HG02852 (cell line): ENCODE measurements around the gene SCYGR3.
A peak's percentile ranks its signal among the peaks of the same experiment; 100 is the strongest.

ENCODE experiments used
- ATAC-seq: cut with Tn5 transposase; IDR thresholded peaks from one replicate; pipeline ENCODE4 v1.9.1; 2021; ENCODE audit warnings: mild to moderate bottlenecking, moderate library complexity; ENCODE audit not compliant: unreplicated experiment

SCYGR3 gene, protein sequence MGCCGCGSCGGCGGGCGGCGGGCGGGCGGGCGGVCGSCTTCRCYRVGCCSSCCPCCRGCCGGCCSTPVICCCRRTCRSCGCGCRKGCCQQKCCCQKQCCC

DNA sequence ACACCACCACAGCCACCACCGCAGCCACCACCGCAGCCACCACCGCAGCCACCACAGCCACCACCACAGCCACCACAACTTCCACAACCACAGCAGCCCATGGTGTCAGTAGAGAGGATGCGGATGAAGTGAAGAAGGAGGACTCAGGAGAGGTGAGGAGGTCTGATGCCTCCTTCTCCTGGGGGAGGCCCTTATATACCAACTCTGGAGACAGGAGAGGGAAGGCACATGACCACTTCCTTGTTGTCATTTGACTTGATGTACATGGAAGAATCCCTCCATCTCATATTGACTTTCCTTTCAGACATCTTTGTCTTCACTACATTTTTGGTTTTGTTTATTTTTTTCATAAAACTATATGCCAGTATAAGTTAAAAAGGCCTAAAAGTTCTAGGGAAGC is at the start of gene SCYGR3:
Gene SCYGR3 (minus strand): TSS at position 101 of the 400 bp plus-strand sequence. CDS start 0 bp downstream, at position 101.
- ATAC-seq = no peak

DNA sequence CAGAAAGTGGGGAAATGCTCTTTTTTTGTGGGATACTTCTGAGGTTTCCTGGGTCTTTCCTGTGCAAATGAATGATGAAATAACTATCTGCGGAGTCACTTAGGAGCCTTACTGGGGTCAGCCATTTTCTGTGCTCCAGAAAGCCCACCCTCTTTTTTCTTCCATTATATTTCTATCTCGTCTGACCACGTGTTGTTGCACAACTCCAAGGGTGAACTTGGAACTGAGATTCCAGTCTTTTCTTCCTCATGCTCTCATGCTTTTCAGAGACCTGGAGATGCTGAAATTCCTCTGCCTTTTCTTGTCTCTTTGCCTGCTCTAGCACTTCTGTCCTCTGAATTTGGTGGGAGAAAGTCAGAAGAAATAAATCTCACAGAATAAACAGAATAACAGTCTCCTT is 47.2 kb upstream of the SCYGR3 start:
- ATAC-seq = no peak

DNA sequence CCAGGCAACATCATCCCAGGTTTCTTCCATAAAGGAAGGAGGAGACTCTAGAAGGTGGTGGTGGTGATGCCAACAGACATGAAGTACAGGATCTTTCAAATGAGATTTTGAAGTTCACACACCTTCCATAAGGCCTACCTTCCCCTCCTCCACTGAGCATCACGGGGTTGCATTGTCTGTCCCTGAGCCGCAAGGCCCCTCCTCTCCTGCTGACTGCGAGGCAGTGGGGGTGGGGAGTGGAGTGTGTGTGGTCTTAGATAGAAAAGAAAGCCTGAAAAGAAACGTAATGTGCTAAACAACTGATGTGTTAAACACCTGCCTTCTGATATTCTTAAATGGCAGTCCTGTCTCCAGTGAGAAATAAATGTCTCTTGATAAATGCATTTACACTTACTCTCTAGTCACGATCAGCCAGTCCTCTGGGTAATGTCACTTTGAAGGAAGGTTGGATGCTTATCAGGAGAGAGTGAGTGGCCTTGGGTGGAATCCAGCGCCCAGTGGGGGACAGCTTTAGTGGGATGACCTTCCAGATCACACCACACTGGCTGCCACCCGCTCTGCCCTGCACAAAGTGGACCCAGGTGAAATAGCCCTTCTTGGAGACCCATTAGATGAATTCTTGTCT is 46.5 kb upstream of the SCYGR3 start:
- ATAC-seq = no peak

DNA sequence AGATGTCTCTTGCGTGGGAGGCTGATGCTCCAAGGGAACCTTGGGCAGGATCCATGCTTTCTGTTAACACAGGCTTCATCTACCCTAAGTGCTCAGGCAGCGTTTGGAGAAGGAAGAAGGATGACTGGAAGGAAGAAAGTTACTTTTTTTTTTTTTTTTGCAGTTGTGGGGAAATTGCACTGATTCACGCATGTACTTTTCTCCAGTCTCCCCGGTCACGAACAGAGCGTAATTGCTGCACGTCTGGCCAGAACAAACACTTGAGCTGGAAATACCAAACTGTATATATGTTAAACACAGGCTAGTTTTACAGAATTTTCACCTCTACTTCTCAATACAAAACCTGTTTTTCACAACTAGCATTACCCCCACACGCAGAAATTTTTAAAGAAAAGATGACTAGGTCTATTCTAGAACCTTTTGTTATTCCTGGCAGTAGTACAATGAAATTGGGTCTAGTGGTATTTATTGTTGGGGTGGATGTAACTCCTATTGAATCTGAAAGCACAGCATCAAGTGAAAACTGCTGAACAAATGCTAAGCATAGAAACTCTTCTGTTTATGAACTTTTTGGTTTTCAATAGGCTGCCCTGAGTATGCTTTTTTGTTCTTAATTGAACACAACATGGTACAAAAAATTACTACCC is 42.7 kb upstream of the SCYGR3 start:
- no peak for ATAC-seq

DNA sequence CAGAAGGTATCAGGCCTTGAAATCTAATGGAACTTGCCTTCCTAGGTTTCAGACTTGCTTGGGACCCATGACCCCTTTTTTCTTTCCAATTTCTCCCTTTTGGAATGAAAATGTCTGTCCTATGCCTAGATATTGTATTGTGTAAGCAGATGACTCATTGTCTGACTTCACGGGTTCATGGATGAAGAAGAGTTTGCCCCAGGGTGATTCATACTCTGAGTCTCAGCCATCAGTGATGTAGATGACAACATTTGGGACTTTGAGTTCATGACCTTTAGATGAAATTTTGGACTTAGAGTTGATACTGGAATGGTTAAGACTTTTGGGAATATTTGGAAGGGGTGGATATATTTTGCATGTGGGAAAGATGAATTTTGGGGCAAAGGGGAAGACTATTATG is 40.8 kb upstream of the SCYGR3 start:
- ATAC-seq = no peak

DNA sequence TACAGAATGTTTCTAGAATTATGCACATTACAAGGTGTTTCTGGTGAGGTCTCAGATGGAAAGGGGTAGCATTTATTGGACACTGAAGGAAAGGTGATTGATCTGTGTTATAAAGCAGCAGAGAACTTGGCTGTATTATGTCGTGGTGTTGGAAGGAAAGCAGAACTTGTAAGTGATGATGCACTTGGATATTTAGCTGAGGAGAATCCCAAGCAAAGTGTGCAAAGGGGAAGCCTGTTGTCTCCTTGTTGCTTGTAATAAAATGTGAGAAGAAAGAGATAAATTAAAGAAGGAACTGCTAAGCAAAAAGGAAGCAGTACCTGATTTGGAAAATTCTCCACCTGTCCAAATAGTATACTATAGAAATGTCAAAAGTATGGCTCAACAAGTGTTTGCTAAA is 39.8 kb upstream of the SCYGR3 start:
- no peak for ATAC-seq

DNA sequence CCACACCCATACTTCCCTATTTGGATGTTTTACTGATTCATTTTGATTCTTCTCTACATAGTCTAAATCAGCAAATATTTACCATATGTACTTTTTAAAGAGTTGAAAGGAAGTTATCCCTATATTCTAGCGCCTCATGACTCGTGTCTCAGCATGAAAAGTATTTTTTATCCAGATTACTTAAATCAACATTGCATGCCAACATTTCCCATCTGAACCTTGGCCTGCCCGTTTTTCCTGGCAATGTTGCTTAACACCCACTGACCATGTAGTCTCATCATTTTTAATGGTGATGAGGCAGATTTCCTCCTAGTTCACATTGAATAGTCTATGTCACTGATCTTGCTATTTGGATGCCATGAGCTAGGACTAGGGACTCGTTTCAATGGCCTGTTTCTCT is 38.8 kb upstream of the SCYGR3 start:
- ATAC-seq = no peak

DNA sequence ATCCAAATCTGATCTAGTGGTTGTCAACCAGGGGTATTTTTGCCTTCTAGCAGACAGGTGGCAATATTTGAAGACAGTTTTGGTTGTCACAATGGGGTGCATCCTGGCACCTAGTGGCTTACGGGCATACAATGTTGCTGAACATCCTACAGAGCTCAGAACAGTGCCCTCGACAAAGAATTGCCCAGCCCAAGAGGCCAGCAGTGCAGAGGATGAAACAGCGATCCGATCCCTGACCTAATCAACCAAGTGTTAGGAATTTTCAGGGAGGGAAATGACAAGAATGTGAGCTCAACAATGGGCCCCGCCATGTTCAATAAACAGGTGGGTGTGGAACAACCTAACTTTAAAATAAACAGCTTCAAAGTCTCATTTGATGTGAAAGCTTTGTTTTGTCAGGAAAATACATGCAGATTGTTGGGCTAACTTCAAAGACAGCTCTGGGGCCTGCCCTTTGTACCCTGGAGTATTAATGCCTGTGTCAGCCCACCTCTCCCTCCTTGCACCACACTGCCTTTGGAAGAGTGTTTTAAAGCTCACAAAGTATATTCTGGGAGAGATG is 29.4 kb upstream of the SCYGR3 start:
- ATAC-seq = no peak

DNA sequence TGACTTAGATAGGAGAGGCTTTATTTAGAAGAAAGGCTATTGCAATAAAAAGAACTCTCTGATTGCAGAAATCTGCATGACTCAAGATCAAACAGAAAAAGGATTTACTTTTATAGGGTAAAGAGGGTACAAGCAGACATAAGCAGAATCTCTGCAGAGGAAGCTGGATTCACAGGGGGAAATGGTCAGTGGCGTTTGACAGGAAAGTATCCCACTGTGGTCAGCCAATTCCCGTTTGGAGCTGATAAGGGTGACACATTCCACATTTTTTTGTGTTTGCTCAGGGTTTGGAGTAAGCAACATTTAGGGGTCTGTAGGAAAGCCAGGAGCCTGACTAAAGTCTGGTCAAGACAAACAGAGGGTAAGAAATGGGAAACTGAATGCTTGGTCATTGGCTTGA is 28.0 kb upstream of the SCYGR3 start:
- ATAC-seq = no peak

DNA sequence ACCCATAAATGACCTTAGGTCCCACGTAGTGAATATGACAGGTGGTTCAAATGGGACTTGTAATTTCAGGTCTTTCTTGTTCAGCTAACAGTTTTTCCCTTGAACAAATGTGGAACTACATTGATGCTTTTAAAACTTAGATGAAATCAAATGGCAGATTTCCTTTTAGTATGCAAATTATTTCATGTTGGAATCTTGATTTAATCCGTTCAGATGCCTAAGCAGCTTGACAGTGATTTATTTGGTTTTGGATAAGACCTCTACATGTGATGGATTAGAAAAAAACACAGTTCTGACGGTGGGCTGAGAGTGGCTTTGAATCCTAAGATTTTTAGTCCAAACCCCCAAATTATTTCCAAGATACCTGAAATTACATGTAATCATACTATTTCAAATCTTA is 19.6 kb upstream of the SCYGR3 start:
- ATAC-seq = no peak

DNA sequence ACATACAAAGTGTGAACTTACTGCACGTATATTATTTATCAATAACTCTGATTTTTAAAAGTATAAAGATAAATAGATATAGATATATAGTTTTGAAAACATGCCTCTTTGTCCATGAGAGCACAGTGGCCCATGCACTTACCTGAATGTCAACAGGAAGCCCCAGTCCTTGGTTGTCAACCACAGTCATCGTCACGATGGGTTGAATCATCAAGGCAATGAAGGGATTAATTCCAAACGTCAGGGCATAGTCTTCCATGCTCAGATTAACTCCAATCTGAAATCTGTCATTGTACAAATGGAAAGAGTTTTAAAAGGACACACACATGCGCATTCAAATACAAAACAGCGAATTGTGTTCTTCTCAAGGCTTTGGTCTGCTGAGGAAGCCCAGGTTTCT is 18.2 kb upstream of the SCYGR3 start:
- no peak for ATAC-seq

DNA sequence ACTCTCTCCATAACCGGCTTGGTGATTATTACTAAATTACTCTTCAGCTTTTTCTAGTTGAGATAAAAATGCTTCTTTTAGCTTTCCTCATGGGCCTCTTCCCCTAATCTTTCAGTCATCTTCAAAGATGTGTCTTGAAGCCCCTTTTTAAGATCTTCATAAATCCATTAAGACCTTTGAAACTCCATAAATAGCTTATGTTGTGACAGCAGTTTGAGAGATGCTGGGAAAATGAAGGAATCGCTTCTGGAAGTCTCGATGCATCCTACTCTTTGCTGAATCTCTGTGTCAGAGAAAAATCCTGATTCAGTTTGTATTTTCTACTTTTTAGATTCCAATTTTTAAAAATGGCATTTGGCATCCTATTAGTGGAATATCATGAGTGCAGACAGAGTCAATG is 15.7 kb upstream of the SCYGR3 start:
- ATAC-seq = no peak

DNA sequence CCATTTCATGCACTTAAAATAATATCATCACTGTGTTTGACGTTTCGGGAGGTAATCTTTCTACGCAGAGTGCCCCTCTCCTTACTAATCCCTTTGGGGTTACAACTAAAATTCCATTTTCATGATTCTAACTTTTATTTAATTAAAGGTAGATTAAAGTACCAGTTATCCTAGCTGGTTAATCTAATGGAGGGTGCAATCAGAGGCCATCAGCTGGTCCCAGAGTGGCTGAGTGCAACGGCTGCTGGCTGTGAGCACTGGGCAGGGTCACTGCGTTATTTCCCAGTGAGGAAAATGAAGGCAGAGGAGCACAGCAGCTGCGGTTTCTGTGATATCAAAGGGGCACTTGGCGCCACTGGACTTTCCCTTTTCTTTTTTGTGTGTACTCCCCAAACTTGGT is 14.8 kb upstream of the SCYGR3 start:
- no peak for ATAC-seq

DNA sequence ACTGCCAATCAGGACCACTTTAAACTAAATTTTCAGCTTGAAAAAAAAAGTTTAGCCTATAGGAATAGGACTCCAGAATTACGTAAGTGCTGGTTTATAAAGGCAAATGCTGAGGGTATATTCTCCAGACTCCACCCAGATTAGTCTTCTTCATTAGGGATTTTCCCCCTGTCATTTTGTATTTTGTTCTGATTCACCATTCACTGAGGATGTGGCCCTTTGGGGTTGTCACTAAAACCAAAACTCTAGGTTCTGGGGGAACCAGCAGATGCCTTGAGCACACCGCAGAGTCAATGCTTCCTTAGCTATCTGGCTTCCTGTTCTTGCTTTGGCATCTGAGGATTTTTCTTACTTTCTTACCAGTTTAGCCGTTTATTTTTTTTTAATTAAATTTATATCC is 13.1 kb upstream of the SCYGR3 start:
- ATAC-seq = peak; percentile 99

DNA sequence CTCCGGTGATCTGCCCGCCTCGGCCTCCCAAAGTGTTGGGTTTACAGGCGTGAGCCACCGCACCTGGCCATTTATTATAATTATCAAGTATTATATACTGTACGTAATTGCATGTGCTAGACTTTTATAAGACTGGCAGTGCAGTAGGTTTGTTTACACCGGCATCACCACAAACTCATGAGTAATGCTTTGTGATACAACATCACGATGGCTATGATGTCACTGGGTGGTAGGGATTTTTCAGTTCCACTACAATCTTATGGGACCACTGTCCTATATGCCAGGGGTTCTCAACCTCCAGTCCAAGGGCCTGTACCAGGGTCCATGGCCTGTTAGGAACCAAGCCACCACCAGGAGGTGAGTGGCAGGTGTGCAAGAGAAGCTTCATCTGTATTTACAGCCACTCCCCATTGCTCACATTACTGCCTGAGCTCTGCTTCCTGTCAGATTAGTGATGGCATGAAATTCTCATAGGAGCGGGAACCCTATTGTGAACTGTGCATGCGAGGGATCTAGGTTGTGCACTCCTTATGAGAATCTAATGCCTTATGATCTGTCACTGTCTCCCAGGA is 12.0 kb upstream of the SCYGR3 start:
- no peak for ATAC-seq

DNA sequence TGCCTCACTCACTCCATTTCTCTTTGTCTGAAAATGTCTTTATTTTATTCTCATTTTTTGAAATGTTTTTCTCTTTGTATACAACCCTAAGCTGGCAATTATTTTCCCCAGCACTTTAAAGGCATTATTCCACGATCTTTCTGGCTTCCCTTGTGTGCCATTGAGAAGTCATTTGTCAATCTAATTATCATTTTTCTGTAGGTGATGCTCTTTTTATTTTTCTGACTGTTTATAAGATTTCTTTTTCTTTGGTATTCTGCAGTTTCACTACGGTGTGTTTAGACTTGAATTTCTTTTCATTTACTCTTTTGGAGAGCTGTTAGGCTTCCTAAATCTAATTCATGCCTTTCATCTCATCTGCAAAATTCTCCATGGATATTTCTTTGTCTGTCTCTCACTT is 10.8 kb upstream of the SCYGR3 start:
- no peak for ATAC-seq

DNA sequence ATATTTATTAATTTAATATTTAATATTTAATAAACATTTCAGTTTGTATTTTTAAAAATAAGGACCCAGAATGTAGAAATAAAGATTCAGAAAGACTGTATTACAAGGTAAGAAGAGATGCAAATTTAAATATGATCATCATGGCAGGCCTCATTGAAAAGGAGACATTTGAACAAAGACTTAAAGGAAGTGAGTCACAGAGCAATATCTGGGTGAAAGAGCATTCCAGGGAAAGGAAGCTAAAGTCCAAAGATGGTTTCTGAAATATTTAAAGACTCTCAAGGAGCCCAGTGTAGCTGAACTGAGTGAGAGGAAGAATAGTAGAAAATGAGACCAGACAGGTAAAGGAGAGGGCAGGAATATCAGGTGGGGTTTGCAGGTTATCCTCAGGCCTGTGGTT is 8.6 kb upstream of the SCYGR3 start:
- ATAC-seq = no peak

DNA sequence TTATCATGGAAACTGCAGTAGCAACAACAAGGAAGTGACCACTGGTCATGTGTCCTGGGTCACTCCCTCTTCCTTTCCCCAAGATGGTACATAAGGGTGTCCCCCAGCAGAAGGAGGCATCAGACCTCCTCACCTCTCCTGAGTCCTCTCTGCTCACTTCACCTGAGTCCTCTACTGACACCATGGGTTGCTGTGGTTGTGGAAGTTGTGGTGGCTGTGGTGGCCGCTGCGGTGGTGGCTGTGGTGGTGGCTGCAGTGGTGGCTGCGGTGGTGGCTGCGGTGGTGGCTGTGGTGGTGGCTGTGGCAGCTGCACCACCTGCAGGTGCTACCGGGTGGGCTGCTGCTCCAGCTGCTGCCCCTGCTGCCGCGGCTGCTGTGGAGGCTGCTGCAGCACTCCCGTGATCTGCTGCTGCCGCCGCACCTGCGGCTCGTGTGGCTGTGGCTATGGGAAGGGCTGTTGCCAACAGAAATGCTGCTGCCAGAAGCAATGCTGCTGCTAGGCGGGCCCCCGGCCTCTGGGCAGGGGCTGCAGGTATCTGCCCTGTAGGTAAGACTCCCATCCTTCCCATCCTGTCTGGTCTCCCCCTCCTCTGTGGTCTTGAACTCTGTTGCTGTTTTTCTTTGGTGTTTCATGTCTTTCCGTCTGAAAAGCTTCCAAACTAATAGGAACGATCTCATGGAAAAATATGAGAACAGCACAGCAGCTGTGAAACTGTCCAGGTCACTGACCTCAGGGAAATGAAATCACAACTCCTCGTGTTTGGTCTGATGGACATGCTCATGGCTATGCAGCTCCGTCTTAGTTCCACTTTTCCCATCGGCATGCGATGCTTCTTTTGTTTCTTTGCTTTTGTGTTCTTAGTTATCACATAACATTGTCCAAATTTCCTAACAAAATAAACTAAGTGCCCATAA is 2.9 kb upstream of the SCYGR3 start, which contains the start of gene SCYGR4:
Gene SCYGR4 (plus strand): TSS at position 183 of the 915 bp plus-strand sequence. CDS start 0 bp downstream, at position 183.
- no peak for ATAC-seq

DNA sequence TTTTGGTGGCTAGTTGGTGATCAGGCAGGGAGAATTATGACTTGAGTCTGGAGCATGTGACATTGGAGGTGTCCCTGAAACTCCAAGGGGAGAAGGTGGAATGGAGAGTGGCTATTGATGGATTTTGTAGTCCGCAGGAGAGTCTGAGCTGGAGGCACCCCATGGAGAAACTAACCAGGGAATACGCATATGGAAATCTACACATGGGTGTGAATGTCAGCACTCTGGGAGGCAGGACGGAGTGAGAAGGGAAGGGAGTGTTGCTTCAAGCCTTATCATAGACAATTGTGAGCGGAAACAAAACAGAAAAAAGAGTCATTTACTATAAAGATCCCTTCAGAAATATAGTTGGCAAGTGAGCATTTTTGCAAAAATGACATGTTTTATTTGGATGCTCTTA is 2.0 kb upstream of the SCYGR3 start:
- no peak for ATAC-seq

DNA sequence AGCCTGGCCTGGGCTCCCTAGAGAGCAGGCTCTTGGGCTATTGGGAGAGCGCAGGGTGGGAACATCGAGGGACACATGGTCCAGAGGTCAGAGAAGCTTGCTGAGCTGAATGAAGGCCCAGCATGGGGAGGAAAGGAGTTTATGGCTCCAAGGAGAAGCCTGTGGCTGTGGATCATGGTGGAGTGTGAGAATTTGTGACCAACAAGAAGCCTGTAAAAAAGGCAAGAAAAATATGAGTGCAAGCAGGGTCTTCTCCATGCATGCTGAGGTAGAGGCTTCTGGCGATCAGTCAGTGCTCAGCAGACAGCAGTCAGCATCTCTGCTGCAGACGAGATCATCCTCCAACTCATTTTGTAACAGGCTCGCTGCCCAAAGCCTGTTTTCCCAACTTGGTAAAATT is 1.3 kb upstream of the SCYGR3 start:
- ATAC-seq = no peak

DNA sequence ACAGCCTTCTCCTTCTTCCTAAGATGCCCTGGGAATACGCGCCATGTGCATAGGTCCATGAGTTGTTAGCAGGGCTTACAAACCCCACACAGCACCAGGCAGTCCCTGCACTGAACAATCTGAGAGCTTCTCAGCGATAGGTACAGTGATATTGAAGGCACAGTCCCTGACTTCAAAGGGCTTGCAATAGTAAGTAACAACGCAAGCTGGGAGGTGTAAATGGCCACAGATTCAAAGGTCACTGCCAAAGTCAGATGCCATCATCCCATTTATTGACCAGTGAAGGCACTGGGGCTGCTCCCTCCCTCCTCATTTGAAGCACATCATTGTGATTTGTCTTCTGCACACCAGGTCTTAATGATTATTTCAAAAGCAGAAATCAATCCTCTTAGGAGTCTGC is 541 bp upstream of the SCYGR3 start:
- ATAC-seq = no peak
